GM12878 (cell line): Measurements from ENCODE around the gene EPM2AIP1. TPM values are rescaled to one million over a fixed set of nuclear protein-coding genes. Genes with fewer than 3 reads are reported as not detected.

Source experiments
- ATAC-seq: fragments of 200-7000 bp; cut with Tn5 transposase; 3 replicates; pipeline ENCODE4 v1.9.1; 2020; ENCODE audit warnings: mild to moderate bottlenecking, moderate library complexity
- BruUV-seq: library from RNA; stranded (reverse); fragments of 400-500 nt; replicated peaks from 2 replicates; lab custom pipeline; 2021; lab: Mats Ljungman, UMichigan
- CTCF ChIA-PET: fragments of 300-600 bp; sonication (Branson Sonifier 250); formaldehyde crosslinking; extraction: SDS; loops from one replicate; lab custom pipeline; 2021; ENCODE audit warnings: inconsistent platforms; lab: Yijun Ruan, JAX
- POLR2A ChIA-PET: fragments of 350-600 bp; formaldehyde crosslinking; extraction: SDS; loops from one replicate; lab custom pipeline; 2021; ENCODE audit warnings: inconsistent platforms; lab: Charles Lee
- RAD21 ChIA-PET: fragments of 300-600 bp; sonication (Branson Sonifier 250); formaldehyde crosslinking; loops from one replicate; lab custom pipeline; 2023; ENCODE audit warnings: antibody characterized with exemption; ENCODE audit not compliant: unreplicated experiment; lab: Charles Lee
- SMC1A ChIA-PET: fragments of 300-600 bp; sonication (Branson Sonifier 250); formaldehyde crosslinking; loops from one replicate; lab custom pipeline; 2023; ENCODE audit not compliant: unreplicated experiment, uncharacterized antibody; lab: Charles Lee
- DNase-seq: peaks from one replicate; pipeline ENCODE4 v3.0.0-alpha.2; 2011; ENCODE audit warnings: low read depth, low spot score
- FAIRE-seq: peaks from 3 replicates; lab custom pipeline; 2011; peaks lifted over from hg19 to GRCh38; lab: Jason Lieb, UNC
- H2AFZ ChIP-seq: 2 replicates; pipeline ENCODE4 v1.6.0; 2011; ENCODE audit warnings: low read depth, low read length, control low read depth; ENCODE audit not compliant: control insufficient read depth
- H3K27ac ChIP-seq: 2 replicates; pipeline ENCODE4 v1.5.1; 2011; ENCODE audit warnings: control low read depth; ENCODE audit not compliant: control insufficient read depth, insufficient read depth
- H3K27me3 ChIP-seq, 2 experiments: replicated peaks in 1 of 2; 2 replicates each; pipeline versions ENCODE4 v1.6.0 to v1.6.1; 2011; ENCODE audit warnings: low read length in 1 of 2; ENCODE audit not compliant: control insufficient read depth in 2 of 2, insufficient read depth in 2 of 2
- H3K36me3 ChIP-seq, 2 experiments: 2 replicates each; pipeline ENCODE4 v1.5.1; 2011; ENCODE audit warnings: low read length in 1 of 2; ENCODE audit not compliant: control insufficient read depth in 2 of 2, insufficient read depth in 2 of 2
- H3K4me1 ChIP-seq: 2 replicates; pipeline ENCODE4 v1.6.1; 2011; ENCODE audit warnings: mild to moderate bottlenecking, low read length, moderate library complexity, mixed read lengths; ENCODE audit not compliant: control insufficient read depth, insufficient read depth
- H3K4me2 ChIP-seq: 2 replicates; pipeline ENCODE4 v1.6.0; 2011; ENCODE audit warnings: control low read depth; ENCODE audit not compliant: control insufficient read depth, insufficient read depth
- H3K4me3 ChIP-seq: fragments of 200-600 bp; sonication (generic); 2 replicates; pipeline ENCODE4 v1.5.1; 2016
- H3K79me2 ChIP-seq: 2 replicates; pipeline ENCODE4 v1.6.0; 2011; ENCODE audit warnings: low read length; ENCODE audit not compliant: control insufficient read depth, insufficient read depth
- H3K9ac ChIP-seq: 2 replicates; pipeline ENCODE4 v1.8.0; 2011; ENCODE audit warnings: low read length, control low read depth, mixed read lengths; ENCODE audit not compliant: control insufficient read depth, insufficient read depth
- H3K9me3 ChIP-seq: replicated peaks from 3 replicates; pipeline ENCODE4 v1.5.1; 2011; ENCODE audit warnings: mild to moderate bottlenecking, low read length; ENCODE audit not compliant: control insufficient read depth, insufficient read depth
- H4K20me1 ChIP-seq: 2 replicates; pipeline ENCODE4 v1.6.0; 2011; ENCODE audit not compliant: control insufficient read depth, insufficient read depth
- ATF7 ChIP-seq: fragments of 450-650 bp; IDR thresholded peaks from 2 replicates; pipeline ENCODE4 v1.6.1; 2016; ENCODE audit warnings: low read depth, mild to moderate bottlenecking
- CHD1 ChIP-seq: IDR thresholded peaks from 2 replicates; pipeline ENCODE4 v1.6.1; 2012; ENCODE audit warnings: low read depth, low read length, improper control_type of control experiment
- CTCF ChIP-seq, 3 experiments: IDR thresholded peaks in 2 of 3; conservative IDR thresholded peaks in 1 of 3; 2 replicates each; pipeline ENCODE4 v1.5.1; 2011; ENCODE audit warnings: low read depth in 3 of 3, low read length in 3 of 3, mild to moderate bottlenecking in 3 of 3, control low read depth in 2 of 3, moderate library complexity in 2 of 3, inconsistent platforms in 1 of 3, mixed read lengths in 1 of 3; ENCODE audit not compliant: control insufficient read depth in 2 of 3, insufficient read depth in 1 of 3; ENCODE audit errors: extremely low read depth in 1 of 3
- EGR1 ChIP-seq, 2 experiments: IDR thresholded peaks; 1 replicate in 1 of 2; 2 replicates in 1 of 2; pipeline ENCODE4 v1.6.1; 2011 to 2012; ENCODE audit warnings: low read depth in 2 of 2, low read length in 2 of 2, borderline replicate concordance in 1 of 2, mild to moderate bottlenecking in 1 of 2, moderate library complexity in 1 of 2
- ESRRA ChIP-seq: IDR thresholded peaks from 2 replicates; pipeline ENCODE4 v1.6.1; 2012; ENCODE audit warnings: mild to moderate bottlenecking, low read length, improper control_type of control experiment
- ETV6 ChIP-seq, 2 experiments: fragments of 450-650 bp in 1 of 2; IDR thresholded peaks in 1 of 2; conservative IDR thresholded peaks in 1 of 2; 2 replicates each; pipeline ENCODE4 v1.6.1; 2014; ENCODE audit warnings: antibody characterized with exemption in 1 of 2, borderline replicate concordance in 1 of 2, low read depth in 1 of 2, mild to moderate bottlenecking in 1 of 2, moderate library complexity in 1 of 2
- FOXK2 ChIP-seq: fragments of 450-650 bp; IDR thresholded peaks from 2 replicates; pipeline ENCODE4 v1.6.1; 2017; ENCODE audit warnings: mild to moderate bottlenecking, moderate library complexity
- FOXM1 ChIP-seq: IDR thresholded peaks from 2 replicates; pipeline ENCODE4 v1.6.1; 2012; ENCODE audit warnings: low read depth, mild to moderate bottlenecking, inconsistent platforms, low read length, moderate library complexity
- GATAD2B ChIP-seq: fragments of 450-650 bp; conservative IDR thresholded peaks from 2 replicates; pipeline ENCODE4 v1.6.1; 2017; ENCODE audit warnings: low read depth, mild to moderate bottlenecking, moderate library complexity
- MTA2 ChIP-seq: fragments of 450-650 bp; IDR thresholded peaks from 2 replicates; pipeline ENCODE4 v1.6.1; 2016; ENCODE audit warnings: low read depth, mild to moderate bottlenecking, moderate library complexity
- MXI1 ChIP-seq: fragments of 150-350 bp; IDR thresholded peaks from 2 replicates; pipeline ENCODE4 v1.6.1; 2011; ENCODE audit warnings: low read depth, mild to moderate bottlenecking, inconsistent platforms, low read length, improper control_type of control experiment
- NR2C2 ChIP-seq: IDR thresholded peaks from 2 replicates; pipeline ENCODE4 v1.6.1; 2011; ENCODE audit warnings: borderline replicate concordance, low read depth; ENCODE audit not compliant: control insufficient read depth, insufficient read length
- RAD51 ChIP-seq: fragments of 450-650 bp; IDR thresholded peaks from 2 replicates; pipeline ENCODE4 v1.6.1; 2016; ENCODE audit warnings: moderate library complexity, mild to moderate bottlenecking, inconsistent platforms
- SRF ChIP-seq, 2 experiments: IDR thresholded peaks; 2 replicates each; pipeline ENCODE4 v1.6.1; 2011; ENCODE audit warnings: low read depth in 2 of 2, low read length in 2 of 2, mild to moderate bottlenecking in 1 of 2, moderate library complexity in 1 of 2
- WGBS: methylation state at CpG from one replicate; pipeline ENCODE4 v1.1.6; 2016; ENCODE audit warnings: low lambda C conversion rate; ENCODE audit not compliant: insufficient replicate concordance, insufficient coverage; ENCODE audit errors: missing lambda C conversion rate; 5-methylcytosine and 5-hydroxymethylcytosine counted together
- in situ Hi-C: fragments of 300-500 bp; cut with MboI; formaldehyde crosslinking; loops from 9 replicates; pipeline ENCODE4 v1.14.3; 2018; ENCODE audit warnings: mixed read lengths
- intact Hi-C: fragments of 100-400 bp; cut with micrococcal nuclease; formaldehyde crosslinking; loops from one replicate; pipeline ENCODE4 v1.14.2; 2022; ENCODE audit not compliant: unreplicated experiment
- polyA plus RNA-seq, 11 experiments: library from polyadenylated mRNA; depleted of rRNA in 4 of 11; unstranded in 6 of 11; stranded (reverse) in 5 of 11; fragments of >200 nt; fragmentation: Nextera tagmentation in 4 of 11; fragmentation: Illumina TruSeq in 1 of 11; extraction: Ambion mirVana in 4 of 11; extraction: Trizol in 1 of 11; gene quantifications; 1 replicate in 1 of 11; 2 replicates in 10 of 11; pipeline versions ENCODE4 v1.2.1 to v1.2.3, GENCODE V29; 2011 to 2016; ENCODE audit warnings: inconsistent platforms in 2 of 11, missing spikeins in 2 of 11, low read depth in 1 of 11
- total RNA-seq, 4 experiments: library from RNA; depleted of rRNA in 3 of 4; stranded (reverse); fragments of >200 nt in 3 of 4; fragmentation: Illumina TruSeq in 1 of 4; extraction: Trizol in 1 of 4; gene quantifications; 2 replicates each; pipeline versions ENCODE4 v1.2.1 to v1.2.3, GENCODE V29; 2013 to 2021
- TF ChIP-seq, protein P1 (sequence below): fragments of 450-650 bp; IDR thresholded peaks from 2 replicates; pipeline ENCODE4 v1.6.1; 2017; ENCODE audit warnings: low read depth, mild to moderate bottlenecking, moderate library complexity
- TF ChIP-seq, protein P2 (sequence below): fragments of 450-650 bp; IDR thresholded peaks from 2 replicates; pipeline ENCODE4 v1.6.1; 2017; ENCODE audit warnings: mild to moderate bottlenecking
- TF ChIP-seq, protein P3 (sequence below): fragments of 450-650 bp; IDR thresholded peaks from 2 replicates; pipeline ENCODE4 v1.6.1; 2016; ENCODE audit warnings: mild to moderate bottlenecking

EPM2AIP1 gene
- total and polyA plus RNA-seq, 10 of the 15 experiments (the other 5 are each of a cell fraction or from before 2014, with no cell fraction given), result 5.5 to 31.9 (median 21.8) TPM

DNA sequence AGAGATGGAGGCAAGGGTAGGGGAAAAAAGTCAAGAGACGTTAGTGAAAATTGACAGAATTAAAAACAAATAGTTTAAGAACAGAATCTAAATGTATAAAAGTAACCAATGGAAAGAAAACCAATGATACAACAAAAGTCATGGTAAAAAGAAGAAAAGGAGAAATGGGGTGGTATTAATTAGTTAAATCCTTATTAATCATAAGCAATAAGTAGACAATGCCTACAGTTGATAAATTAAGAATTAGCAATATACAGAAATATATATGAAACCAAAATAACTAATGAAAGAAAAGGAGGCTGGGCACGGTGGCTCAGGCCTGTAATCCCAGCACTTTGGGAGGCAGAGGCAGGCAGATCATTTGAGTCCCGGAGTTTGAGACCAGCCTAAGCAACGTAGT is 23.8 kb downstream of the EPM2AIP1 start:
- no peak for ATAC-seq
- Histone ChIP-seq H3K36me3 (no peaks in the 10 kb centered on the region), H3K4me3 (no peak overlapping the region), H3K27ac (no peak overlapping the region), H3K4me1 (peaks cover 9% of the 10 kb centered on the region), H3K9ac (no peak overlapping the region), H4K20me1 (no peaks in the 10 kb centered on the region), H3K9me3 (no peaks in the 10 kb centered on the region), H3K79me2 (no peaks in the 10 kb centered on the region), H3K27me3 (no peaks in the 10 kb centered on the region), H3K4me2 (no peak overlapping the region), H2AFZ (no peak overlapping the region)
- WGBS, result 85% methylated on average over 4 of the region's 4 CpGs
- ChIA-PET SMC1A (interaction anchor here (0.9 to 2.4 kb wide), 9 partner anchors 8 to 281 kb away, joined by 3 to 46 read pairs (median 3); partner anchors contain the start of genes EPM2AIP1, LRRFIP2 and MLH1), RAD21 (interaction anchor here (1.4 to 2.1 kb wide), 4 partner anchors 10 to 64 kb away, joined by 3 to 19 read pairs (median 14); partner anchors contain the start of genes EPM2AIP1 and MLH1), POLR2A (interaction anchor here (1.0 to 1.7 kb wide), 2 partner anchors 14 to 24 kb away, joined by 3 to 17 read pairs; partner anchors contain the start of genes EPM2AIP1 and MLH1), CTCF (interaction anchor here (1.1 to 2.2 kb wide), 6 partner anchors 11 to 92 kb away, joined by 3 to 30 read pairs (median 4); partner anchors contain the start of genes EPM2AIP1 and MLH1)
- DNase-seq, result no peak
- no TSS peak for BruUV-seq
- in situ Hi-C loops, result no loop called here
- intact Hi-C loops, result no loop called here
- FAIRE-seq, result no peak
- no peak for TF ChIP-seq GATAD2B
- TF ChIP-seq, protein P1, sequence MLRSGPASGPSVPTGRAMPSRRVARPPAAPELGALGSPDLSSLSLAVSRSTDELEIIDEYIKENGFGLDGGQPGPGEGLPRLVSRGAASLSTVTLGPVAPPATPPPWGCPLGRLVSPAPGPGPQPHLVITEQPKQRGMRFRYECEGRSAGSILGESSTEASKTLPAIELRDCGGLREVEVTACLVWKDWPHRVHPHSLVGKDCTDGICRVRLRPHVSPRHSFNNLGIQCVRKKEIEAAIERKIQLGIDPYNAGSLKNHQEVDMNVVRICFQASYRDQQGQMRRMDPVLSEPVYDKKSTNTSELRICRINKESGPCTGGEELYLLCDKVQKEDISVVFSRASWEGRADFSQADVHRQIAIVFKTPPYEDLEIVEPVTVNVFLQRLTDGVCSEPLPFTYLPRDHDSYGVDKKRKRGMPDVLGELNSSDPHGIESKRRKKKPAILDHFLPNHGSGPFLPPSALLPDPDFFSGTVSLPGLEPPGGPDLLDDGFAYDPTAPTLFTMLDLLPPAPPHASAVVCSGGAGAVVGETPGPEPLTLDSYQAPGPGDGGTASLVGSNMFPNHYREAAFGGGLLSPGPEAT, result no peak
- TF ChIP-seq CHD1, result no peak
- TF ChIP-seq CTCF (IDR thresholded peaks at IDR 0.05 in 2 of 3, conservative IDR thresholded peaks at IDR 0.05 in 1 of 3; ENCODE audit: control insufficient read depth in 2 of 3, extremely low read depth in 1 of 3, insufficient read depth in 1 of 3, low read depth in 3 of 3, low read length in 3 of 3), result no peak
- TF ChIP-seq RAD51, result no peak
- no peak for TF ChIP-seq ATF7
- TF ChIP-seq ETV6 (conservative IDR thresholded peaks at IDR 0.05 in 1 of 2, IDR thresholded peaks at IDR 0.05 in 1 of 2; ENCODE audit: borderline replicate concordance in 1 of 2, low read depth in 1 of 2), result no peak
- TF ChIP-seq MTA2, result no peak
- TF ChIP-seq FOXM1, result no peak
- TF ChIP-seq ESRRA, result no peak
- TF ChIP-seq SRF (IDR thresholded peaks at IDR 0.05; ENCODE audit: low read depth in 2 of 2, low read length in 2 of 2), result no peak
- TF ChIP-seq EGR1 (IDR thresholded peaks at IDR 0.05; ENCODE audit: borderline replicate concordance in 1 of 2, low read depth in 2 of 2, low read length in 2 of 2), result no peak
- no peak for TF ChIP-seq MXI1
- TF ChIP-seq, protein P2, sequence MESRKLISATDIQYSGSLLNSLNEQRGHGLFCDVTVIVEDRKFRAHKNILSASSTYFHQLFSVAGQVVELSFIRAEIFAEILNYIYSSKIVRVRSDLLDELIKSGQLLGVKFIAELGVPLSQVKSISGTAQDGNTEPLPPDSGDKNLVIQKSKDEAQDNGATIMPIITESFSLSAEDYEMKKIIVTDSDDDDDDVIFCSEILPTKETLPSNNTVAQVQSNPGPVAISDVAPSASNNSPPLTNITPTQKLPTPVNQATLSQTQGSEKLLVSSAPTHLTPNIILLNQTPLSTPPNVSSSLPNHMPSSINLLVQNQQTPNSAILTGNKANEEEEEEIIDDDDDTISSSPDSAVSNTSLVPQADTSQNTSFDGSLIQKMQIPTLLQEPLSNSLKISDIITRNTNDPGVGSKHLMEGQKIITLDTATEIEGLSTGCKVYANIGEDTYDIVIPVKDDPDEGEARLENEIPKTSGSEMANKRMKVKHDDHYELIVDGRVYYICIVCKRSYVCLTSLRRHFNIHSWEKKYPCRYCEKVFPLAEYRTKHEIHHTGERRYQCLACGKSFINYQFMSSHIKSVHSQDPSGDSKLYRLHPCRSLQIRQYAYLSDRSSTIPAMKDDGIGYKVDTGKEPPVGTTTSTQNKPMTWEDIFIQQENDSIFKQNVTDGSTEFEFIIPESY, result no peak
- TF ChIP-seq FOXK2, result no peak
- TF ChIP-seq NR2C2, result no peak
- TF ChIP-seq, protein P3, sequence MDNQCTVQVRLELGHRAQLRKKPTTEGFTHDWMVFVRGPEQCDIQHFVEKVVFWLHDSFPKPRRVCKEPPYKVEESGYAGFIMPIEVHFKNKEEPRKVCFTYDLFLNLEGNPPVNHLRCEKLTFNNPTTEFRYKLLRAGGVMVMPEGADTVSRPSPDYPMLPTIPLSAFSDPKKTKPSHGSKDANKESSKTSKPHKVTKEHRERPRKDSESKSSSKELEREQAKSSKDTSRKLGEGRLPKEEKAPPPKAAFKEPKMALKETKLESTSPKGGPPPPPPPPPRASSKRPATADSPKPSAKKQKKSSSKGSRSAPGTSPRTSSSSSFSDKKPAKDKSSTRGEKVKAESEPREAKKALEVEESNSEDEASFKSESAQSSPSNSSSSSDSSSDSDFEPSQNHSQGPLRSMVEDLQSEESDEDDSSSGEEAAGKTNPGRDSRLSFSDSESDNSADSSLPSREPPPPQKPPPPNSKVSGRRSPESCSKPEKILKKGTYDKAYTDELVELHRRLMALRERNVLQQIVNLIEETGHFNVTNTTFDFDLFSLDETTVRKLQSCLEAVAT, result no peak
